Measurements from ENCODE around the gene STKLD1. TPM values are rescaled to one million over a fixed set of nuclear protein-coding genes. Genes with fewer than 3 reads are reported as not detected.
A peak's percentile ranks its signal among the peaks of the same experiment; 100 is the strongest.

STKLD1 gene
- total and polyA plus RNA-seq, 3 experiments from 2014 or later: 0.24 to 0.91 (median 0.75) TPM

- Mint-ChIP-seq H3K27me3 (no peaks in the 10 kb centered on the region), H3K9me3 (no peaks in the 10 kb centered on the region), H3K36me3 (peaks cover 0 to 68% (median 8%) of the 10 kb centered on the region in 3 donors), H3K4me3 (peak overlapping the region in 3 of 7 donors; percentile 24 to 38 (median 29)), H3K4me1 (peaks cover 30 to 40% (median 38%) of the 10 kb centered on the region in 3 donors), H3K27ac (peak overlapping the region in 5 of 8 donors; percentile 11 to 85 (median 67))
- Histone ChIP-seq H3K27me3 (ENCODE audit: insufficient read depth, low read length, poor library complexity, severe bottlenecking) (no peaks in the 10 kb centered on the region), H3K4me1 (ENCODE audit: insufficient read depth, low read length) (peaks cover 23% of the 10 kb centered on the region), H3K4me3 (ENCODE audit: low read length) (no peak overlapping the region), H3K27ac (ENCODE audit: low read depth, low read length) (no peak overlapping the region), H3K36me3 (ENCODE audit: insufficient read depth, low read length) (peaks cover 20% of the 10 kb centered on the region), H3K9me3 (ENCODE audit: low read length) (no peaks in the 10 kb centered on the region)
- ChIA-PET POLR2A (interaction anchor here (1.4 kb wide), 1 partner anchor 8 kb away, joined by 6 read pairs; the partner anchor contains the start of genes MED22 and RPL7A), CTCF (interaction anchor here (1.7 kb wide), 1 partner anchor 146 kb away, joined by 5 read pairs; no protein-coding TSS in a partner anchor)
- DNase-seq: no peak
Measured at GRCh38 chr9:133340256-133340655, 35.9 kb upstream of the STKLD1 start.

GRCh38 chr9:133340916-133341315 lies 35.2 kb upstream of the STKLD1 start:
- peaks cover 20% of the 10 kb centered on the region for H3K36me3 ChIP-seq (ENCODE audit: insufficient read depth, low read length)
- no peak overlapping the region for H3K4me3 ChIP-seq (ENCODE audit: low read length)
- H3K4me1 ChIP-seq (ENCODE audit: insufficient read depth, low read length): peaks cover 23% of the 10 kb centered on the region
- no peaks in the 10 kb centered on the region for H3K27me3 ChIP-seq (ENCODE audit: insufficient read depth, low read length, poor library complexity, severe bottlenecking)
- Mint-ChIP-seq H3K4me1 (peaks cover 27 to 34% (median 33%) of the 10 kb centered on the region in 3 donors), H3K27ac (peak overlapping the region in 6 of 8 donors; percentile 11 to 85 (median 66)), H3K27me3 (no peaks in the 10 kb centered on the region), H3K9me3 (no peaks in the 10 kb centered on the region), H3K36me3 (peaks cover 0 to 67% (median 8%) of the 10 kb centered on the region in 3 donors), H3K4me3 (no peak overlapping the region)
- ChIA-PET POLR2A (no interaction called here), CTCF (interaction anchor here (1.6 kb wide), 1 partner anchor 11 kb away, joined by 4 read pairs; no protein-coding TSS in a partner anchor)
- H3K27ac ChIP-seq (ENCODE audit: low read depth, low read length): no peak overlapping the region
- no peak for DNase-seq
- no peaks in the 10 kb centered on the region for H3K9me3 ChIP-seq (ENCODE audit: low read length)

GRCh38 chr9:133341369-133342068 lies 34.6 kb upstream of the STKLD1 start:
- Mint-ChIP-seq H3K4me1 (peaks cover 24 to 34% (median 33%) of the 10 kb centered on the region in 3 donors), H3K36me3 (peaks cover 0 to 71% (median 8%) of the 10 kb centered on the region in 3 donors), H3K27ac (peak overlapping the region in 2 of 8 donors; percentile 47 to 85), H3K27me3 (no peaks in the 10 kb centered on the region), H3K4me3 (no peak overlapping the region), H3K9me3 (no peaks in the 10 kb centered on the region)
- no peak overlapping the region for H3K27ac ChIP-seq (ENCODE audit: low read depth, low read length)
- no peaks in the 10 kb centered on the region for H3K27me3 ChIP-seq (ENCODE audit: insufficient read depth, low read length, poor library complexity, severe bottlenecking)
- CTCF ChIA-PET: interaction anchor here (1.1 to 1.6 kb wide), 2 partner anchors 12 to 74 kb away, joined by 3 to 4 read pairs; no protein-coding TSS in a partner anchor
- H3K9me3 ChIP-seq (ENCODE audit: low read length): no peaks in the 10 kb centered on the region
- POLR2A ChIA-PET: no interaction called here
- H3K4me1 ChIP-seq (ENCODE audit: insufficient read depth, low read length): peaks cover 25% of the 10 kb centered on the region
- H3K36me3 ChIP-seq (ENCODE audit: insufficient read depth, low read length): peaks cover 20% of the 10 kb centered on the region
- DNase-seq: no peak
- H3K4me3 ChIP-seq (ENCODE audit: low read length): no peak overlapping the region

- Histone ChIP-seq H3K9me3 (ENCODE audit: low read length) (no peaks in the 10 kb centered on the region), H3K36me3 (ENCODE audit: insufficient read depth, low read length) (peaks cover 20% of the 10 kb centered on the region), H3K4me1 (ENCODE audit: insufficient read depth, low read length) (peaks cover 28% of the 10 kb centered on the region), H3K4me3 (ENCODE audit: low read length) (no peak overlapping the region), H3K27me3 (ENCODE audit: insufficient read depth, low read length, poor library complexity, severe bottlenecking) (no peaks in the 10 kb centered on the region), H3K27ac (ENCODE audit: low read depth, low read length) (no peak overlapping the region)
- DNase-seq: no peak
- CTCF ChIA-PET: interaction anchor here (1.1 to 1.6 kb wide), 2 partner anchors 12 to 74 kb away, joined by 3 to 4 read pairs; no protein-coding TSS in a partner anchor
- peak overlapping the region in 2 of 7 donors; percentile 30 to 73 for H3K4me3 Mint-ChIP-seq
- H3K9me3 Mint-ChIP-seq: no peaks in the 10 kb centered on the region
- POLR2A ChIA-PET: no interaction called here
- H3K36me3 Mint-ChIP-seq: peaks cover 0 to 73% (median 8%) of the 10 kb centered on the region in 3 donors
- peak overlapping the region in 3 of 8 donors; percentile 6 to 85 (median 47) for H3K27ac Mint-ChIP-seq
- H3K27me3 Mint-ChIP-seq: peaks cover 0 to 1% of the 10 kb centered on the region in 2 donors
- H3K4me1 Mint-ChIP-seq: peaks cover 29 to 37% (median 37%) of the 10 kb centered on the region in 3 donors
Measured at GRCh38 chr9:133342069-133342406, 34.1 kb upstream of the STKLD1 start.

- no peaks in the 10 kb centered on the region for H3K9me3 ChIP-seq (ENCODE audit: low read length)
- no peak overlapping the region for H3K4me3 ChIP-seq (ENCODE audit: low read length)
- peaks cover 28% of the 10 kb centered on the region for H3K4me1 ChIP-seq (ENCODE audit: insufficient read depth, low read length)
- ChIA-PET CTCF (interaction anchor here (1.1 to 1.6 kb wide), 3 partner anchors 13 to 73 kb away, joined by 3 to 4 read pairs (median 3); no protein-coding TSS in a partner anchor), POLR2A (no interaction called here)
- H3K4me3 Mint-ChIP-seq: no peak overlapping the region
- peaks cover 0 to 74% (median 8%) of the 10 kb centered on the region in 3 donors for H3K36me3 Mint-ChIP-seq
- H3K27me3 Mint-ChIP-seq: peaks cover 0 to 2% of the 10 kb centered on the region in 2 donors
- no peak overlapping the region for H3K27ac ChIP-seq (ENCODE audit: low read depth, low read length)
- no peaks in the 10 kb centered on the region for H3K9me3 Mint-ChIP-seq
- DNase-seq: no peak
- no peaks in the 10 kb centered on the region for H3K27me3 ChIP-seq (ENCODE audit: insufficient read depth, low read length, poor library complexity, severe bottlenecking)
- H3K36me3 ChIP-seq (ENCODE audit: insufficient read depth, low read length): peaks cover 20% of the 10 kb centered on the region
- H3K27ac Mint-ChIP-seq: no peak overlapping the region
- H3K4me1 Mint-ChIP-seq: peaks cover 32 to 39% (median 38%) of the 10 kb centered on the region in 3 donors
Measured at GRCh38 chr9:133342570-133342969, 33.6 kb upstream of the STKLD1 start.

GRCh38 chr9:133344071-133344470 lies 32.1 kb upstream of the STKLD1 start:
- H3K36me3 ChIP-seq (ENCODE audit: insufficient read depth, low read length): peaks cover 22% of the 10 kb centered on the region

GRCh38 chr9:133344979-133345378 lies 31.2 kb upstream of the STKLD1 start:
- Histone ChIP-seq H3K27ac (ENCODE audit: low read depth, low read length) (no peak overlapping the region), H3K36me3 (ENCODE audit: insufficient read depth, low read length) (peaks cover 31% of the 10 kb centered on the region), H3K4me1 (ENCODE audit: insufficient read depth, low read length) (peaks cover 38% of the 10 kb centered on the region), H3K4me3 (ENCODE audit: low read length) (no peak overlapping the region), H3K9me3 (ENCODE audit: low read length) (no peaks in the 10 kb centered on the region), H3K27me3 (ENCODE audit: insufficient read depth, low read length, poor library complexity, severe bottlenecking) (no peaks in the 10 kb centered on the region)
- H3K36me3 Mint-ChIP-seq: peaks cover 3 to 84% (median 12%) of the 10 kb centered on the region in 3 donors
- ChIA-PET POLR2A (no interaction called here), CTCF (interaction anchor here (1.8 kb wide), 1 partner anchor 12 kb away, joined by 4 read pairs; the partner anchor contains the start of genes SURF1 and SURF2)
- H3K9me3 Mint-ChIP-seq: no peaks in the 10 kb centered on the region
- peaks cover 43 to 55% (median 47%) of the 10 kb centered on the region in 3 donors for H3K4me1 Mint-ChIP-seq
- H3K4me3 Mint-ChIP-seq: peak overlapping the region in 1 of 7 donors; percentile 68
- H3K27me3 Mint-ChIP-seq: peaks cover 0 to 3% of the 10 kb centered on the region in 2 donors
- DNase-seq: no peak
- peak overlapping the region in 1 of 8 donors; percentile 78 for H3K27ac Mint-ChIP-seq

More at GRCh38 chr9:133344071-133344470, 32.1 kb upstream of the STKLD1 start:
- H3K27ac Mint-ChIP-seq: no peak overlapping the region
- peaks cover 1 to 83% (median 8%) of the 10 kb centered on the region in 3 donors for H3K36me3 Mint-ChIP-seq
- Histone ChIP-seq H3K27me3 (ENCODE audit: insufficient read depth, low read length, poor library complexity, severe bottlenecking) (no peaks in the 10 kb centered on the region), H3K9me3 (ENCODE audit: low read length) (no peaks in the 10 kb centered on the region), H3K4me3 (ENCODE audit: low read length) (no peak overlapping the region), H3K27ac (ENCODE audit: low read depth, low read length) (no peak overlapping the region), H3K4me1 (ENCODE audit: insufficient read depth, low read length) (peaks cover 33% of the 10 kb centered on the region)
- ChIA-PET CTCF (interaction anchor here (1.8 kb wide), 1 partner anchor 13 kb away, joined by 4 read pairs; the partner anchor contains the start of genes SURF1 and SURF2), POLR2A (no interaction called here)
- H3K9me3 Mint-ChIP-seq: no peaks in the 10 kb centered on the region
- DNase-seq: no peak
- H3K27me3 Mint-ChIP-seq: peaks cover 0 to 3% of the 10 kb centered on the region in 2 donors
- no peak overlapping the region for H3K4me3 Mint-ChIP-seq
- H3K4me1 Mint-ChIP-seq: peaks cover 43 to 51% (median 49%) of the 10 kb centered on the region in 3 donors

Measured in CD8-positive, alpha-beta memory T cell (primary cell).